Thyroid gland (tissue), 4 donors: ENCODE data around the gene SLC25A33. TPM values are rescaled to one million over a fixed set of nuclear protein-coding genes. Genes with fewer than 3 reads are reported as not detected.
A peak's percentile ranks its signal among the peaks of the same experiment; 100 is the strongest.

Experiments used
- DNase-seq, 2 donors: peaks; one replicate each; pipeline ENCODE4 v3.0.0-alpha.2; 2019
- H3K27ac ChIP-seq, 3 donors: fragments of 200-600 bp; sonication (generic); 1 replicate in 2 of 3; 2 replicates in 1 of 3; pipeline ENCODE4 v1.5.1; 2016 to 2019; ENCODE audit warnings: mild to moderate bottlenecking in 1 of 3, moderate library complexity in 1 of 3
- H3K27me3 ChIP-seq: fragments of 200-600 bp; sonication (generic); one replicate; pipeline ENCODE4 v1.5.1; 2019
- H3K36me3 ChIP-seq, 2 donors: fragments of 200-600 bp; sonication (generic); one replicate each; pipeline ENCODE4 v1.5.1; 2016 to 2019
- H3K4me1 ChIP-seq, 2 donors: fragments of 200-600 bp; sonication (generic); one replicate each; pipeline ENCODE4 v1.5.1; 2017 to 2019
- H3K4me3 ChIP-seq, 3 donors: fragments of 200-600 bp; sonication (generic); replicated peaks in 1 of 3; 1 replicate in 2 of 3; 2 replicates in 1 of 3; pipeline ENCODE4 v1.5.1; 2016; ENCODE audit warnings: mild to moderate bottlenecking in 1 of 3
- H3K9me3 ChIP-seq: fragments of 200-600 bp; sonication (generic); one replicate; pipeline ENCODE4 v1.5.1; 2017
- CTCF ChIP-seq, 6 experiments: fragments of 200-600 bp in 3 of 6; fragments of 450-650 bp in 3 of 6; sonication (generic) in 3 of 6; IDR thresholded peaks; one replicate each; pipeline ENCODE4 v1.5.1; 2016 to 2019; ENCODE audit warnings: antibody characterized with exemption in 6 of 6, mild to moderate bottlenecking in 2 of 6, inconsistent platforms in 1 of 6, moderate library complexity in 1 of 6
- POLR2A ChIP-seq, 2 donors: fragments of 450-650 bp; IDR thresholded peaks; one replicate each; pipeline ENCODE4 v1.6.1; 2017; ENCODE audit warnings: antibody characterized with exemption in 2 of 2, mild to moderate bottlenecking in 2 of 2, moderate library complexity in 1 of 2
- WGBS, 2 donors: methylation state at CpG; one replicate each; pipeline ENCODE4 v1.1.5; 2017; 5-methylcytosine and 5-hydroxymethylcytosine counted together
- intact Hi-C: fragments of 100-400 bp; cut with DNase I; formaldehyde crosslinking; loops from one replicate; pipeline ENCODE4 v1.15.1; 2023
- total RNA-seq, 4 donors: library from RNA; depleted of rRNA; stranded (reverse); fragments of >200 nt; gene quantifications; one replicate each; pipeline ENCODE4 v1.2.3, GENCODE V29; 2016

SLC25A33 gene
- total RNA-seq, 4 donors from 2014 or later: 10.6 to 16.6 (median 14.7) TPM

GRCh38 chr1:9538669-9539164 is 548 bp upstream of the SLC25A33 start:
- intact Hi-C loops: no loop called here
- TF ChIP-seq CTCF (IDR thresholded peaks at IDR 0.05) (no peak), POLR2A (IDR thresholded peaks at IDR 0.05) (no peak)
- Histone ChIP-seq H3K4me3 (no peak overlapping the region), H3K36me3 (no peaks in the 10 kb centered on the region), H3K9me3 (no peaks in the 10 kb centered on the region), H3K27me3 (no peaks in the 10 kb centered on the region), H3K27ac (peak overlapping the region; percentile 72 to 88 (median 82)), H3K4me1 (peaks cover 18 to 33% of the 10 kb centered on the region in 2 donors)
- peak in 1 of 2 donors; percentile 32 for DNase-seq
- WGBS, 2 donors: 88 to 89% methylated on average over 23 of the region's 23 CpGs

- H3K27me3 ChIP-seq: no peaks in the 10 kb centered on the region
- no peaks in the 10 kb centered on the region for H3K9me3 ChIP-seq
- H3K4me1 ChIP-seq: peaks cover 22 to 33% of the 10 kb centered on the region in 2 donors
- intact Hi-C loops: no loop called here
- TF ChIP-seq CTCF (IDR thresholded peaks at IDR 0.05) (no peak), POLR2A (IDR thresholded peaks at IDR 0.05) (no peak)
- peak overlapping the region; percentile 63 to 94 (median 85) for H3K4me3 ChIP-seq
- WGBS, 2 donors: 20 to 26% methylated on average over 14 to 19 of the region's 61 CpGs
- peak; percentile 71 to 72 for DNase-seq
- H3K27ac ChIP-seq: peak overlapping the region; percentile 73 to 91 (median 81)
- no peaks in the 10 kb centered on the region for H3K36me3 ChIP-seq
These were observed 725 bp downstream of the SLC25A33 start for GRCh38 chr1:9539829-9540550.

GRCh38 chr1:9542430-9542829 is 3.2 kb downstream of the SLC25A33 start:
- Histone ChIP-seq H3K27me3 (no peaks in the 10 kb centered on the region), H3K36me3 (no peaks in the 10 kb centered on the region), H3K4me3 (no peak overlapping the region), H3K9me3 (no peaks in the 10 kb centered on the region), H3K27ac (peak overlapping the region; percentile 10 to 40 (median 26)), H3K4me1 (peaks cover 19 to 33% of the 10 kb centered on the region in 2 donors)
- 12 to 13% methylated on average over 3 of the region's 3 CpGs for WGBS, 2 donors
- peak in 1 of 2 donors; percentile 43 for DNase-seq
- TF ChIP-seq POLR2A (IDR thresholded peaks at IDR 0.05): no peak
- TF ChIP-seq CTCF (IDR thresholded peaks at IDR 0.05): no peak
- intact Hi-C loops: no loop called here

- WGBS, 2 donors: 79 to 80% methylated on average over 3 of the region's 3 CpGs
- Histone ChIP-seq H3K27ac (no peak overlapping the region), H3K4me3 (no peak overlapping the region), H3K9me3 (no peaks in the 10 kb centered on the region), H3K36me3 (no peaks in the 10 kb centered on the region), H3K27me3 (no peaks in the 10 kb centered on the region), H3K4me1 (peaks cover 15 to 31% of the 10 kb centered on the region in 2 donors)
- TF ChIP-seq CTCF (IDR thresholded peaks at IDR 0.05) (no peak), POLR2A (IDR thresholded peaks at IDR 0.05) (no peak)
- no peak for DNase-seq
- intact Hi-C loops: no loop called here
These were observed 5.7 kb downstream of the SLC25A33 start for GRCh38 chr1:9544926-9545325.

- intact Hi-C loops: no loop called here
- Histone ChIP-seq H3K27ac (peak overlapping the region in 2 of 3 donors; percentile 72 to 79), H3K36me3 (no peaks in the 10 kb centered on the region), H3K4me1 (peaks cover 40 to 57% of the 10 kb centered on the region in 2 donors), H3K9me3 (no peaks in the 10 kb centered on the region), H3K4me3 (no peak overlapping the region), H3K27me3 (no peaks in the 10 kb centered on the region)
- TF ChIP-seq POLR2A (IDR thresholded peaks at IDR 0.05): no peak
- TF ChIP-seq CTCF (IDR thresholded peaks at IDR 0.05): no peak
- no peak for DNase-seq
- 74 to 77% methylated on average over 6 of the region's 6 CpGs for WGBS, 2 donors
These were observed 10.8 kb downstream of the SLC25A33 start for GRCh38 chr1:9549955-9550546.
